GM10847 (cell line): ENCODE data around the gene IPO5.

ENCODE experiments used
- POLR2A ChIP-seq: IDR thresholded peaks from 2 replicates; pipeline ENCODE4 v1.6.1; 2011; ENCODE audit not compliant: insufficient read length; ENCODE audit errors: extremely low read depth

The IPO5 gene

DNA sequence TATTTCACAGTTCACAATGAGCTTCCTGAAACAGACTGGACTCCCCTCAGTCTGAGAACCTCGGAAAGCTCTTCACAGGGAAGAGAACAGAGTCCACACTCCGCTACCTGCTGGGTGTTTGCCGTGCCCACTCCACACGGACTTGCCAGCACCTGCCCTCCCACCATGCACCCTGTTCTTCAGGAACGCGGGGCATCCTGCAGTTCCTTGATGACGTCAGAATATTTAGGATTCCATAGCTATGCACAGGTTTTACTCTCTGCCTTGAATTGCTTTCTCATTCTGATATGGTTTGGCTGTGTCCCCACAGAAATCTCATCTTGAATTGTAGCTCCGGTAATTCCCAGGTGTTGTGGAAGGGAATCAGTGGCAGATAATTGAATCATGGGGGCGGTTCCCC, 115.0 kb downstream of the IPO5 start:
- no peak for TF ChIP-seq POLR2A

DNA sequence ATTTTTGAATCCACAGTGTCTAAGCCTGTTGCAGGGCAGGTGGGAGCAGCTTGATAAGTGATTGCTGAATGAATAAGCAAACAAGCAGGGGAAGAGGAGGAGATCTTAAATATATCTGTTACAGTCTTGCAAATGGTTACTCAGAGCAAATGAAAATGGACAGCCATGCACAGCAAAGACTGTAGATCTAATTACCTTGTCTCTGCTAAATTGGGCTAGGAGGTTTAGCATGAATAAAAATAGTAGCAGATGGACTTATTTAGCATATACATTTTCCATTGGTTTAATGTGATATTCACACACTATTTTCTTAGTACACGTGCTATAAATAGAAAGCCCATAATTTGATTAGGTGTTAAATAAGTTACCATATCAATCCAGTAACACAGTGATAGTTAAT, 116.5 kb downstream of the IPO5 start:
- no peak for TF ChIP-seq POLR2A

DNA sequence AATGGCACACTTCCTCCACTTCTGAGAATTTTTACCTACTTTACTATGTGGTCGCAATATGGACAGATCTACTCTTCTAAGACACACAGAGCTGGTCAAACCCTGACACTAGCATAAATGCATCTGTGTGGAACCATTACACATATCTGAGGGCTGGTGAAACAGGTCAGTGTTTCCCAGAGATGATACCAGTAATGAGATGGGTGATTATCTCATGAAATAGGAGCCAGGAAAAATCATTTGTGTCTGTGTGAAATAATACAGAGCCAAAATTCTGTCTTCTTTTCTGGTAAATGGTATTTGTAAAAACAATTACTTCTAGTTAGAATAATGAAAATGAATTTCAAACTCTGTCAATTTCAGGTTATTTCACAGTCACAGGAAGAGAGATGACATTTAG, 117.8 kb downstream of the IPO5 start:
- TF ChIP-seq POLR2A, result no peak

DNA sequence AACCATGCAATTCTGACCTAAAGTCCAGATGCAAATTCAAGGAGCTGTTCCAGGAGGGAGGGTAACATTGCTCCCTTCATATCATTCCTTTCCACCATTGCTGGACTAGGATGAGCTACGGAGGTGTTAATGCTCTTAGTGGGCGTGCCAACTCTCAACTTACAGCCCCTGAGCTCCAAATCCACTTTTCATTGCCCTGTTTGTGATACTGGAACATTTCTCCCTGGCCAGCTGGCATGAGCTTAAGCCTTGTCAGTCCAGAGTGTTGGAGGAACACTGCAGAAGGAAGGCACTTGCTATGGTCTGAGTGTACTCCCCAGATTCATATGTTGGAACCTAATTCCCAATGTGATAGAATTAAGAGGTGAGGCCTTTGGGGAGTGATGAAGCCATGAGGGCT, 119.0 kb downstream of the IPO5 start:
- TF ChIP-seq POLR2A, result no peak
